Nephron (organoid): ENCODE data around the gene HIVEP2.

Source experiments
- H3K27ac Mint-ChIP-seq, 3 experiments: 2 replicates each; pipeline ENCODE4 v1.8.0; 2020; ENCODE audit warnings: mixed read lengths in 3 of 3, mild to moderate bottlenecking in 2 of 3, moderate library complexity in 1 of 3
- H3K27me3 Mint-ChIP-seq: 2 replicates; pipeline ENCODE4 v1.8.0; 2021; ENCODE audit warnings: low read depth, mild to moderate bottlenecking, moderate library complexity, mixed read lengths
- H3K36me3 Mint-ChIP-seq: 2 replicates; pipeline ENCODE4 v1.8.0; 2020; ENCODE audit warnings: low read depth, mixed read lengths
- H3K4me1 Mint-ChIP-seq: 2 replicates; pipeline ENCODE4 v1.8.0; 2020; ENCODE audit warnings: mixed read lengths
- H3K4me3 Mint-ChIP-seq, 3 experiments: 2 replicates each; pipeline ENCODE4 v1.8.0; 2020; ENCODE audit warnings: mild to moderate bottlenecking in 3 of 3, mixed read lengths in 3 of 3, moderate library complexity in 2 of 3
- H3K9me3 Mint-ChIP-seq: 2 replicates; pipeline ENCODE4 v1.8.0; 2020; ENCODE audit warnings: mixed read lengths
- TF ChIP-seq, protein P1 (sequence below), 3 experiments: fragments of 200-600 bp; sonication (generic); IDR thresholded peaks; one replicate each; pipeline ENCODE4 v1.5.0; 2021; ENCODE audit warnings: antibody characterized with exemption in 3 of 3; ENCODE audit not compliant: unreplicated experiment in 3 of 3

The HIVEP2 gene

DNA sequence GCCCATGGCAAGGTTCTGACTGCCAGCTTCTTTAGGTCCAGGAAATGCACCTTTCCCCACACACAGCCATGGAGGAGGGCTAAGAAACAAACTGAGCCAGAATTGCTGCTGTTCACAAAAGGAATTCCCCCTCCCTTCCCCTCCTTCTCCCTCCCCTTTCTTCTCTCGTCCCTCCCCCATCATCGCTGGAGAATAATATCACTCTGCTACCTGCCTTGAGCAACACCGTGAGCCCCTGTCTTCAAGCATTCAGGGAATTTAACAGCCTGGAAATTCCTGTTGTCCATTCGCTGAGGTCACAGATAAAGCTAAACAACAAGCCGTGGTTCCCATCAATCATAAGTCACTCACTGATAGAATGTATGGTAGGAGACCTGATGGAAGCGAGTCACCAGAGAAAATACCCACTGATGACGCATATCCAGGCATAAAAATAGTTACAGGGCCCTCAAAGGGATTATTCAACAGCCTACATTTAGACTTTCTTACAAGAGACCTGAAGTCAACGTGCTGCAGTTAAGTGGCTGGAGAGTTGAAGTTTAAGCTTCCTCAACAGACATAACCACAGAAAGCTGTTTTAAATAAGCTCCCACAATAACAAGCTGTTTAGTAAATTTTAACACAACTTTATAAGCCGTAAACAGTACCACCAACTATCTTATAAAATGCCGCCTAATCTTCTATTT lies 59.7 kb downstream of the HIVEP2 start:
- H3K4me1 Mint-ChIP-seq = peaks cover 50% of the 10 kb centered on the region
- H3K27me3 Mint-ChIP-seq = no peaks in the 10 kb centered on the region
- peak overlapping the region; percentile 72 to 82 (median 74) for H3K27ac Mint-ChIP-seq
- peak overlapping the region; percentile 76 to 86 (median 85) for H3K4me3 Mint-ChIP-seq
- no peaks in the 10 kb centered on the region for H3K9me3 Mint-ChIP-seq
- no peaks in the 10 kb centered on the region for H3K36me3 Mint-ChIP-seq
- TF ChIP-seq, protein P1, sequence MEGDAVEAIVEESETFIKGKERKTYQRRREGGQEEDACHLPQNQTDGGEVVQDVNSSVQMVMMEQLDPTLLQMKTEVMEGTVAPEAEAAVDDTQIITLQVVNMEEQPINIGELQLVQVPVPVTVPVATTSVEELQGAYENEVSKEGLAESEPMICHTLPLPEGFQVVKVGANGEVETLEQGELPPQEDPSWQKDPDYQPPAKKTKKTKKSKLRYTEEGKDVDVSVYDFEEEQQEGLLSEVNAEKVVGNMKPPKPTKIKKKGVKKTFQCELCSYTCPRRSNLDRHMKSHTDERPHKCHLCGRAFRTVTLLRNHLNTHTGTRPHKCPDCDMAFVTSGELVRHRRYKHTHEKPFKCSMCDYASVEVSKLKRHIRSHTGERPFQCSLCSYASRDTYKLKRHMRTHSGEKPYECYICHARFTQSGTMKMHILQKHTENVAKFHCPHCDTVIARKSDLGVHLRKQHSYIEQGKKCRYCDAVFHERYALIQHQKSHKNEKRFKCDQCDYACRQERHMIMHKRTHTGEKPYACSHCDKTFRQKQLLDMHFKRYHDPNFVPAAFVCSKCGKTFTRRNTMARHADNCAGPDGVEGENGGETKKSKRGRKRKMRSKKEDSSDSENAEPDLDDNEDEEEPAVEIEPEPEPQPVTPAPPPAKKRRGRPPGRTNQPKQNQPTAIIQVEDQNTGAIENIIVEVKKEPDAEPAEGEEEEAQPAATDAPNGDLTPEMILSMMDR (IDR thresholded peaks at IDR 0.05; ENCODE audit: unreplicated experiment in 3 of 3) = no peak

DNA sequence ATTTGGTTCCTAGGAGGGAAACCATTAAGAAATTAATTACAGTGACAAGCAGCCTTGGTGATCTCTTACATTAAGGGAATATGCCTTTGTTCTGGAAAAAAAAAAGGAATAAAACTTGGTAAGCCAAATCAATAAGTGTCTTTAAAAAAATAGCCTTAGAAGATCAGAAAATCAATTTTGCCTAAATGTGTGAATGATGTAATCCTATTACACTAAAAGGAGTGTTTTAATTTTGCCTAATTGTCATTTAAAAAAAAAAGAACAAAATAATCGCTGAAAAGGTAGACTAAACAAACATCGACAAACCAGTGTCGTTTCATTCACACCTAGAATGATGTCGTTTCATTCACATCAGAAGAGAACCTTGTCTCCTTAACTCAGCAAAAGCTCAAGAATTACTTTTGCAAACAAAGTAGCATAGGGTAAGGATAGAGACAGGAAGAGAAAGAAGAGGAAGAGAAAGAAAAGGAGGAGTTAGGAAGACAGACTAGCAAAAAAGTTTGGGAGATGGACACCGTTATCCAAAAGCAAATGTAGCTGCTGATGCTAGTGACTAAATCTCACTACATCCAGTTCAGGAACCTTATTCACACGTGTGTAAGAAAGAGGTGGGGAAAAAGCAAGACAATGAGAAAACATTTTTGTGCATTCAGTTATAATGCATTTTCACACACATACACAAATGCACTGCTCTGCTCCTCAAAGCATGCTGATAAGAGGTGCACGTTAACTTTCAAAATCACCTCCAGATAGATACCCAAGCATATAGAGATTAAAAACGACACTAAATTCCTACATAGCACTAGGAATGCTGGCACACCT lies 60.6 kb downstream of the HIVEP2 start:
- H3K36me3 Mint-ChIP-seq = no peaks in the 10 kb centered on the region
- no peaks in the 10 kb centered on the region for H3K27me3 Mint-ChIP-seq
- peaks cover 1% of the 10 kb centered on the region for H3K9me3 Mint-ChIP-seq
- TF ChIP-seq, protein P1 (IDR thresholded peaks at IDR 0.05; ENCODE audit: unreplicated experiment in 3 of 3) = no peak
- H3K4me1 Mint-ChIP-seq = peaks cover 59% of the 10 kb centered on the region
- peak overlapping the region; percentile 76 to 86 (median 85) for H3K4me3 Mint-ChIP-seq
- peak overlapping the region; percentile 17 to 74 (median 72) for H3K27ac Mint-ChIP-seq

DNA sequence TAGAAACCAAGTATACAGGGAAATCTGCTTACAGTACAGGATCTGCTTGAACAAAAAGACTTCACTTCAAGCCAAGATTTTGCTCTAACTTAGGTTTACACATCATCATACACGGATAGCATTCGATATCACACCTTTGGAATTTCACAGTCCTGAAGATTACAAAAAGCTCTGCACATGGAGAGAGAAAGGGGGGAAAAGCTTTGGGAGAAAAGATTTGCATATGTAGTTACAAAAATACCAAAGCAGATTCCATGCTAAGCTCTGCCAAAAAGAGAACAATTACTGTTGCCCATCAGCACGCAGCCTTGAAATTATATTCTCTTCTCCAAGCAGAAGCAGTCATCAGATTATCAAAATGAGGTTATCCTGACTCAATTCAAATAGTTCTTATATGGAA lies 62.0 kb downstream of the HIVEP2 start:
- TF ChIP-seq, protein P1 (IDR thresholded peaks at IDR 0.05; ENCODE audit: unreplicated experiment in 3 of 3) = no peak
- Mint-ChIP-seq H3K4me1 (peaks cover 57% of the 10 kb centered on the region), H3K27ac (peak overlapping the region in 1 of 3 experiments; percentile 15), H3K4me3 (no peak overlapping the region), H3K27me3 (no peaks in the 10 kb centered on the region), H3K36me3 (no peaks in the 10 kb centered on the region), H3K9me3 (peaks cover 2% of the 10 kb centered on the region)

DNA sequence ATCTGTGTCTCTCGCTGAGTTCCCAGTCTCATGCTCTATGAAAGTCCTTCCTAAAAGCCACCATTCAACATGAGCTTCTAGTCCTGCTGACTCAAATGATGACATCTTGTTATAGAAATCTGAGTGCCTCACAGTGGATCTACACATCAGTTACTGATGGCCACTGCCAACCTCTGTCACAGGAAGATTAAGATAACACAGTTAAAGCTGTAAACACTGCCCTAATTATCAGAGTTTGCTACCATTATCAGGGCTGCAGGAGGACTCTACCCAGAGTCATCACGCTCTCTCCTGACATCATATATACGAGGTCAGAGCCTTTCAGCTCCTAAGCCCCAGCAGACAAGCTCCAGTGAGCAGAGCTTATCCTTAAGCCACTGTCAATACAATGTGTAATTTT lies 63.2 kb downstream of the HIVEP2 start:
- TF ChIP-seq, protein P1 (IDR thresholded peaks at IDR 0.05; ENCODE audit: unreplicated experiment in 3 of 3) = no peak
- Mint-ChIP-seq H3K27ac (no peak overlapping the region), H3K4me3 (no peak overlapping the region), H3K36me3 (no peaks in the 10 kb centered on the region), H3K4me1 (peaks cover 54% of the 10 kb centered on the region), H3K27me3 (no peaks in the 10 kb centered on the region), H3K9me3 (peaks cover 5% of the 10 kb centered on the region)

DNA sequence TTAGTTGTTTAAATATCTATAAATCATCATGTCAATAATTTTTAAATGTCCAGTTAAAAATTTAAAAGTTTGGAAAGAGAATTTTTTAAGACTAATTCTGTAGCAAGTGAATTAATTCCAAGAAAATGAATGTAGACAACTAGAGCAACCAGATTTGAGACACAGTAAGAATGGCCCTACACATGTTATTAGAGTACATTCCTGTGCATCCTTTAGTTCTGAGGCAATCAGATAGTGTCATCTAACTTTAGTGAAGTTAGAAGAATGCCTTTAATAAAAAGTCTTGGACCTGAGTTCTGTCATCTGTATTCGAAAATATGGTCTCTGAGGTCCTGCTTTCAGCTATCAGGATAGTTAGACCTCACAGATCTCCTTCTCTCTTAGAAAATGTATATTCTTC lies 63.7 kb downstream of the HIVEP2 start:
- H3K9me3 Mint-ChIP-seq = peaks cover 5% of the 10 kb centered on the region
- no peak overlapping the region for H3K4me3 Mint-ChIP-seq
- TF ChIP-seq, protein P1 (IDR thresholded peaks at IDR 0.05; ENCODE audit: unreplicated experiment in 3 of 3) = no peak
- H3K36me3 Mint-ChIP-seq = no peaks in the 10 kb centered on the region
- no peaks in the 10 kb centered on the region for H3K27me3 Mint-ChIP-seq
- no peak overlapping the region for H3K27ac Mint-ChIP-seq
- peaks cover 52% of the 10 kb centered on the region for H3K4me1 Mint-ChIP-seq
